Measurements from ENCODE around the gene TMEM223. TPM values are rescaled to one million over a fixed set of nuclear protein-coding genes. Genes with fewer than 3 reads are reported as not detected.

TMEM223 gene
- total RNA-seq, 3 donors from 2014 or later = 12.8 to 16.6 (median 14.8) TPM

GRCh38 chr11:62804310-62805075 is 12.7 kb upstream of the TMEM223 start:
- no peak for TF ChIP-seq CTCF (IDR thresholded peaks at IDR 0.05)
- Histone ChIP-seq H3K9me3 (no peaks in the 10 kb centered on the region), H3K4me3 (peak overlapping the region; percentile 60), H3K4me1 (ENCODE audit: low read depth) (peaks cover 19% of the 10 kb centered on the region), H3K36me3 (ENCODE audit: low read depth) (no peaks in the 10 kb centered on the region)
- intact Hi-C loops (cut with DNase I, micrococcal nuclease) = no loop called here
- DNase-seq (peak in 1 of 3 donors; percentile 35), ATAC-seq (peak; percentile 42)

GRCh38 chr11:62801071-62801470 is 9.3 kb upstream of the TMEM223 start:
- no peak overlapping the region for H3K4me3 ChIP-seq
- no peak for ATAC-seq
- H3K36me3 ChIP-seq (ENCODE audit: low read depth) = no peaks in the 10 kb centered on the region
- no peak for DNase-seq
- H3K4me1 ChIP-seq (ENCODE audit: low read depth) = peaks cover 14% of the 10 kb centered on the region
- H3K9me3 ChIP-seq = no peaks in the 10 kb centered on the region
- no peak for TF ChIP-seq CTCF (IDR thresholded peaks at IDR 0.05)
- intact Hi-C loops (cut with DNase I, micrococcal nuclease) = no loop called here

- H3K9me3 ChIP-seq = no peaks in the 10 kb centered on the region
- H3K4me3 ChIP-seq = no peak overlapping the region
- no peaks in the 10 kb centered on the region for H3K36me3 ChIP-seq (ENCODE audit: low read depth)
- no peak for ATAC-seq
- peak in 1 of 3 donors; percentile 27 for DNase-seq
- intact Hi-C loops (cut with DNase I, micrococcal nuclease) = no loop called here
- peaks cover 10% of the 10 kb centered on the region for H3K4me1 ChIP-seq (ENCODE audit: low read depth)
- no peak for TF ChIP-seq CTCF (IDR thresholded peaks at IDR 0.05)
Measured at GRCh38 chr11:62799486-62799885, 7.7 kb upstream of the TMEM223 start.

- no peak for ATAC-seq
- intact Hi-C loops (cut with DNase I, micrococcal nuclease) = no loop called here
- DNase-seq = peak in 1 of 3 donors; percentile 6
Measured at GRCh38 chr11:62796281-62796680, 4.5 kb upstream of the TMEM223 start.

GRCh38 chr11:62794201-62794775 is 2.5 kb upstream of the TMEM223 start:
- ATAC-seq (no peak), DNase-seq (peak in 1 of 3 donors; percentile 24)
- Histone ChIP-seq H3K36me3 (ENCODE audit: low read depth) (peaks cover 3% of the 10 kb centered on the region), H3K9me3 (no peaks in the 10 kb centered on the region), H3K4me1 (ENCODE audit: low read depth) (peaks cover 15% of the 10 kb centered on the region), H3K4me3 (no peak overlapping the region)
- TF ChIP-seq CTCF (IDR thresholded peaks at IDR 0.05) = no peak
- intact Hi-C loops (cut with DNase I, micrococcal nuclease) = loop anchor here in 1 of 2 donors (5.0 kb wide), 1 partner anchor 68 kb away; no protein-coding TSS in a partner anchor

More at GRCh38 chr11:62796281-62796680, 4.5 kb upstream of the TMEM223 start:
- H3K36me3 ChIP-seq (ENCODE audit: low read depth) = peaks cover 3% of the 10 kb centered on the region
- H3K4me1 ChIP-seq (ENCODE audit: low read depth) = peaks cover 6% of the 10 kb centered on the region
- no peaks in the 10 kb centered on the region for H3K9me3 ChIP-seq
- no peak for TF ChIP-seq CTCF (IDR thresholded peaks at IDR 0.05)
- no peak overlapping the region for H3K4me3 ChIP-seq
